Esophagus muscularis mucosa (tissue), 4 donors: Measurements from ENCODE around the gene SNX1.

Source experiments
- CTCF ChIP-seq, 3 experiments: fragments of 200-600 bp in 2 of 3; fragments of 450-650 bp in 1 of 3; sonication (generic) in 2 of 3; IDR thresholded peaks; one replicate each; pipeline ENCODE4 v1.5.1; 2017 to 2019; ENCODE audit warnings: antibody characterized with exemption in 3 of 3, mild to moderate bottlenecking in 2 of 3, moderate library complexity in 1 of 3
- EP300 ChIP-seq: sonication (generic); formaldehyde crosslinking; IDR thresholded peaks from one replicate; pipeline ENCODE4 v1.6.1; 2017; ENCODE audit warnings: antibody characterized with exemption
- POLR2A ChIP-seq: fragments of 450-650 bp; IDR thresholded peaks from one replicate; pipeline ENCODE4 v1.6.1; 2017; ENCODE audit warnings: antibody characterized with exemption, moderate library complexity, mild to moderate bottlenecking, low read depth

GRCh38 chr15:64096668-64097384 lies 1.0 kb downstream of the SNX1 start:
- TF ChIP-seq CTCF (IDR thresholded peaks at IDR 0.05) (peak in 1 of 3 experiments; percentile 2), POLR2A (no peak), EP300 (no peak)
